GM12874 (cell line): Measurements from ENCODE around the gene NIT1.

ENCODE experiments used
- TF ChIP-seq, protein P1 (sequence below): IDR thresholded peaks from 2 replicates; pipeline ENCODE4 v1.5.1; 2011; ENCODE audit warnings: low read depth, mild to moderate bottlenecking, control low read depth, low read length, moderate library complexity; ENCODE audit not compliant: insufficient read depth

The NIT1 gene, protein sequence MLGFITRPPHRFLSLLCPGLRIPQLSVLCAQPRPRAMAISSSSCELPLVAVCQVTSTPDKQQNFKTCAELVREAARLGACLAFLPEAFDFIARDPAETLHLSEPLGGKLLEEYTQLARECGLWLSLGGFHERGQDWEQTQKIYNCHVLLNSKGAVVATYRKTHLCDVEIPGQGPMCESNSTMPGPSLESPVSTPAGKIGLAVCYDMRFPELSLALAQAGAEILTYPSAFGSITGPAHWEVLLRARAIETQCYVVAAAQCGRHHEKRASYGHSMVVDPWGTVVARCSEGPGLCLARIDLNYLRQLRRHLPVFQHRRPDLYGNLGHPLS

DNA sequence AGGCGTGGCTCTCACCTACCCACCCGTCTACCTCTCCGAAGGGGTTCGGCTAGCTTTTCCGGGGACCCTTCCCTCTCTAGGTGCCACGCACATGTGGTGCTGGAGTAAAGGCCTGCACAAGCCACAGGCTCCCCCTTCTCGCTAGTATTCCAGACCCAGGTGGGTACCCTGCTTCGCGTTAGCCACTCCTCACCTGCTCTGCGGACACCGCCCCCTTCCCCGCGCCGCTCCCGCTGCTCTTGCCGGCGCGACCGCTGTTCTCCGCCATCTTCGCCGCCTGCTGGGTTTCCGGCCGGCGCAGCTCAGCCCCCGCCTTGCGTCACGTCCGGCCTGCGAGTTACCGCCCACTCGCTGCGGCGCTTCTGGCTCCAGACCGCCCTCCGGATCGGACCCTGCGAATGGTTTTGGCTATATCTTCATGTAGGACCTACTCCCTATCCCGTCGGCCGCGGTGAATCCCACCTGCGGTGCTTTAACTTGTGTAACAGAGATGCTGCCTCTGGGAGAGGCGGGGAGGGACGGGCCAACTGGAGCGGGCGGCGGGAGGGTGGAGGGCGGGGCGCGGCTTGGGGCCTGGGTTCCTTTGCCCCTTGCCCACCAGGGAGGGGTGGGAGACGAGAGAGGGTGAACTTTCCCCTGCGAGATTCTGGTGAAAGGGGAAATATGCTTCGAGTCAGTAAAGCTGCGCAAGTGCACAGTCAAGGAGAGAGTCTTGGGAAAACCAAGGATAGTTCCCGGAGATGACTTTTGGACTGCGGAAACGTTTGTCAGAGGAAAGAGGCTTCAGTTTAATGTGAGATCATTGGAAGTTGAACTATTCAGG lies at the start of gene NIT1, which contains the start of gene PFDN2:
TSS of gene NIT1 (plus strand) at position 347 of the 823 bp plus-strand sequence. CDS start at position 419, 72 bp downstream.
TSS of gene PFDN2 (minus strand) at position 279 of the 823 bp plus-strand sequence. CDS start at position 268, 11 bp downstream.
- TF ChIP-seq, protein P1, sequence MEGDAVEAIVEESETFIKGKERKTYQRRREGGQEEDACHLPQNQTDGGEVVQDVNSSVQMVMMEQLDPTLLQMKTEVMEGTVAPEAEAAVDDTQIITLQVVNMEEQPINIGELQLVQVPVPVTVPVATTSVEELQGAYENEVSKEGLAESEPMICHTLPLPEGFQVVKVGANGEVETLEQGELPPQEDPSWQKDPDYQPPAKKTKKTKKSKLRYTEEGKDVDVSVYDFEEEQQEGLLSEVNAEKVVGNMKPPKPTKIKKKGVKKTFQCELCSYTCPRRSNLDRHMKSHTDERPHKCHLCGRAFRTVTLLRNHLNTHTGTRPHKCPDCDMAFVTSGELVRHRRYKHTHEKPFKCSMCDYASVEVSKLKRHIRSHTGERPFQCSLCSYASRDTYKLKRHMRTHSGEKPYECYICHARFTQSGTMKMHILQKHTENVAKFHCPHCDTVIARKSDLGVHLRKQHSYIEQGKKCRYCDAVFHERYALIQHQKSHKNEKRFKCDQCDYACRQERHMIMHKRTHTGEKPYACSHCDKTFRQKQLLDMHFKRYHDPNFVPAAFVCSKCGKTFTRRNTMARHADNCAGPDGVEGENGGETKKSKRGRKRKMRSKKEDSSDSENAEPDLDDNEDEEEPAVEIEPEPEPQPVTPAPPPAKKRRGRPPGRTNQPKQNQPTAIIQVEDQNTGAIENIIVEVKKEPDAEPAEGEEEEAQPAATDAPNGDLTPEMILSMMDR = no peak

DNA sequence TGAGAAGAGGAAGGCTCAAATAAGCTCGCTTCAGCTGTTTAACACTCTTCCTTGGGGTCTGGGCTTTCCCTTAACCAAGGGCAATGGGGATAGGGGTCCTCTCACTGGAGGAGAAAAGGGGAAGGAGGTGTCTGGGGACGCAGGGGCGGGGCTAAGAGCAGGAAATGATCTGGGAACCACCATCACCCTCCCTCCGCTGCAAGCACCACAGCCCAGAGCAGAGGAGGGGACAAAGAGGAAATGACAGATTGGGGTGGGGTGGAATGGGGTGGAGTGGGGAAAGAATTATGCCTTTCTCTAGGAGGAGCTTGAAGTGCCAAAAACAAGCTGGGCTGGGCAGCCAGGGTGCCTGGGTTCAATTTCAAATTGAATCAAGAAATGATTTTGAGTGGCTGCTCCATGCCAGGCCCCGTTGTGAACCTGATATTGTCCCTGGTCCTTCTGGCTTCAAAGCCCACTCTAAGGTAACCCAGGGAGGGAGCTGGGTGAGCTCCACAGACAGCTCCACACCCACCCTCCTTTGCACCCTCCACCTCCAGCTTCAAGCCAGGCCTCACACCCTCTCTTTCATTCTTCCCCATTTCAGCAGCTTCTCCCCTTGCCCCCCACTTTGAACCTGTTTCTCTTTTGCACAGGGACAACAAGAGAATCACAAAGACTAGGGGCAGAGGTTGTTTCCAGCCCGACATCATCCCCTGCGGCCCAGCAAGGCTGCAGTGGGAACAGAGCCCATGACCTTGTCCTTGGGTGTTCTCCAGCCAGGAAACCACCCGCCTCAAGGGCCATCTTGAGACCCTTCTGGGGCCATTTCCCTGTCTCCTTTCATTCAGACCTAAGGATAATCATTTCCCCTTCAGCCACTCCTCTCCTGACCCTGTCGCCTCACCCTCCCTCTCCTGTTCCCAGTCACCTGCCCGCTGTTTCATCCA lies 49.3 kb upstream of the NIT1 start:
- TF ChIP-seq, protein P1 = no peak

DNA sequence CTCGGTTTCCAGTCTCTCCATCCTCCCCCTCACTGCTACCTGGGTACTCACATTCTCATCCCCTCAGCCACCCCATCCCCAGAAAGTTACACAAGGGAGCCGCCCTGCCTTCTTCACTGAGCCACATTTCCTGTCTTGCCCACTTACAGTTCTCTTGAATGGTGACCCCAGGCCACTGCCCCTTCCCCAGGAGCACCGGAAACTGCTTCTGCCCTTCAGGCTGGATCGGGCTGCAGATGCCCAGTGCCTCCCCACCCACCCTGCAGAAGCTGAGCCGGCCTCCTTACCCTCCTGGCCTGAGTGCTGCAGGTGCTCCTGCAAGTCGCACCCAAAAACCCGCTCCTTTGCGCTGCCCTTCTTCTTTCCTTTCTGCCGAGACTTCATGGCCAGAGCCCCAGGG lies 48.7 kb upstream of the NIT1 start:
- TF ChIP-seq, protein P1 = no peak

DNA sequence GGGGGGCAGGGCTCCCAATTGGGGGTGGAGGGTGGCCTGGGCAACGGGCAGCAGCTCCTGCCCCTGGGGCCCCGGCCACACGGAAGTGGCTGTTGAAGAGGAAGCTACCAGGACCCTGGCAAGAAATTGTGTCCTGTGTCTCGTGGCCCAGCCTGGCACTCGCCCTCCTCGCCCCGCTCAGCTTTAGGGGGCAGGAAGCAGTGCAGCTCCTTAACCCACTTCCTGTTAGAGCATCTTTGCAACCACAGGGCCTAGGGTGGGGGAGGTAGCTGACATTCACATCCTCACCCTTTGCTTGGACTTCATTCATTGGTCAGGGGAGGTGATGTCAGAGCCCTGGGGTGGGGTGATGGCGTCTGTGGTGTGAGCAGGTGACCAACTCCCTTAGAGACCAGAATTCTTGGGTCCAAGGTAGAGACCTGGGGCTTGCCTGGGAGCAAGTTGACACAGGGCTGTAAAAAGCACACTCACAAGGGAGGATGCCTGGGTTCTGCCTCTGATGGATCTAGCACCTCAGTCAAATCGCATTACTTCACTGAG lies 48.1 kb upstream of the NIT1 start, which contains the start of gene ARHGAP30:
TSS of gene ARHGAP30 (minus strand) at position 161 of the 540 bp plus-strand sequence. CDS start 267 bp downstream, outside the sequence.
- TF ChIP-seq, protein P1 = no peak

DNA sequence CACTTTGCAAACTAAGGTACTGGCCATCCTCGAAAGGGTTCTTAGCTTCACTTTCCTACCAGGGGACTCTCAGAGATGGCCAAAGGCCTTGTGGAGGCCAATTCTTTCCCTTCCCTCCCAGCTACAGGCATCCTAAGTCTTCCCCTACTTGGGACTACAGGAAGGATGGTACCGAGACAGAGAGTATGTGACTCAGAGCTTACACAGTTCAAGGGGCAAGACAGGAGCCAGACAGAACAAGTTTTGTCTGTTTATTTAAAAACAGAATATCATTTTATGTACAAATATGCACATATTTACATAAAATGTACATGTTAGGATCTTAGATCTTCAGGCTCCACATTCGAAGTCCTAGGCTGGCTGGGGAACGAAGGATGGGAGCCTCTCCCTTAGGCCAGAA lies 47.1 kb upstream of the NIT1 start:
- TF ChIP-seq, protein P1 = no peak

DNA sequence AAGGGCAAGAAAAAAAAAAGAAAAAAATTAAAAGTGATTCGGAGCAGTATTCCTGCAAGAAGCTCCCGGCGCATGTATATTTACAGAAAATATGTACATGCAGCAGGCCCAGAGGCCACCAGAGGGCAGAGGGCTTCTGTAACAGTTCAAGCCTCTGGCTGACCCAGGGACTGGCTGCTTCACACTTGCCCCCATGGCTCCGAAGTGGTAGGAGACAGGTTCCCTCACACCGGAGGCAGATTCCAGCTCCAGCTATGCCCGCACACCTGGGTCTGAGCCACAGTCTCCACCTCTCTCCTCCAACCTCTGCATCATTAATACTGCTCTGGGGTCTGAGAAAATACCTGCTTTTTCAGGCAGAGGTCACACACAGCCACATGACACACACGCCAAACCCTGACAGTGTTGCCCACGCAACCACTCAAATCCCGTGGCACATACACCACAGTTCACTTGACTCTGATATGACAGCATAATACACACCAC lies 46.0 kb upstream of the NIT1 start:
- TF ChIP-seq, protein P1 = peak; percentile 72
